Suprapubic skin (tissue), 4 donors: ENCODE results near the gene TRIM28. TPM values are rescaled to one million over a fixed set of nuclear protein-coding genes. Genes with fewer than 3 reads are reported as not detected.
A peak's percentile ranks its signal among the peaks of the same experiment; 100 is the strongest.

ENCODE experiments used
- DNase-seq, 2 donors: peaks; one replicate each; pipeline ENCODE4 v3.0.0-alpha.2; 2019; ENCODE audit warnings: low spot score in 2 of 2
- H3K27ac ChIP-seq: fragments of 200-600 bp; sonication (generic); one replicate; pipeline ENCODE4 v1.5.1; 2019
- H3K27me3 ChIP-seq: fragments of 200-600 bp; sonication (generic); one replicate; pipeline ENCODE4 v1.5.1; 2019
- H3K36me3 ChIP-seq: fragments of 200-600 bp; sonication (generic); one replicate; pipeline ENCODE4 v1.5.1; 2019
- H3K4me1 ChIP-seq: fragments of 200-600 bp; sonication (generic); one replicate; pipeline ENCODE4 v1.5.1; 2019
- H3K4me3 ChIP-seq: fragments of 200-600 bp; sonication (generic); one replicate; pipeline ENCODE4 v1.5.1; 2019; ENCODE audit warnings: mild to moderate bottlenecking
- H3K9me3 ChIP-seq: fragments of 200-600 bp; sonication (generic); one replicate; pipeline ENCODE4 v1.5.1; 2019
- EP300 ChIP-seq: sonication (generic); formaldehyde crosslinking; IDR thresholded peaks from one replicate; pipeline ENCODE4 v1.6.1; 2017; ENCODE audit warnings: antibody characterized with exemption
- POLR2A ChIP-seq, 2 donors: fragments of 450-650 bp; IDR thresholded peaks; one replicate each; pipeline ENCODE4 v1.6.1; 2017; ENCODE audit warnings: antibody characterized with exemption in 2 of 2, mild to moderate bottlenecking in 2 of 2, moderate library complexity in 2 of 2
- POLR2AphosphoS5 ChIP-seq, 3 donors: sonication (generic); formaldehyde crosslinking; IDR thresholded peaks; one replicate each; pipeline ENCODE4 v1.6.1; 2017; ENCODE audit warnings: antibody characterized with exemption in 3 of 3
- WGBS: methylation state at CpG from one replicate; pipeline ENCODE4 v1.1.5; 2018; 5-methylcytosine and 5-hydroxymethylcytosine counted together
- total RNA-seq, 4 donors: library from RNA; depleted of rRNA; stranded (reverse); fragments of >200 nt; gene quantifications; one replicate each; pipeline ENCODE4 v1.1.0, GENCODE V29; 2016
- TF ChIP-seq, protein P1 (sequence below), 2 donors: fragments of 200-600 bp in 1 of 2; fragments of 450-650 bp in 1 of 2; sonication (generic) in 1 of 2; IDR thresholded peaks; one replicate each; pipeline ENCODE4 v1.5.1; 2016 to 2019; ENCODE audit warnings: antibody characterized with exemption in 2 of 2, mild to moderate bottlenecking in 1 of 2, moderate library complexity in 1 of 2

The TRIM28 gene
- total RNA-seq, 4 donors from 2014 or later: 334 to 395 (median 360) TPM

DNA sequence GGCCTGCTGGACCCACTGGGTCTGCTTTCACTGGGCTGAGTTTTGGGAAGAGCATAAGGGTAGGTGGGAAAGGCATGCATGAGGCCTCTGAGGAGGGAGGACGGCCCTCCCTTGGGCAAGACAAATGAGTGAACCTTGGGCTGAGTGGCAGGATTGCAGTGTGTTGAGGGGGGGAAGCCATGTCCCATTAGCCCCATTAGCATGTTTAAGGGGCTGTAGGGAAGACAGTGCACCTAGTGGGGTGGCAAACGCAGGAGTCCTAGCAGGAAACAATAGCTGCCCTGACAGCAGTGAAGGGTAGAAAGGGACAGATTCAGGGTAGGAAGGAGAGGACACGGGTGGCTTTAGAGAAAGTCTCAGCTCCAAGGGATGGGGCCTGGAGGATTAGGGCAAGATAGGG, 21.2 kb upstream of the TRIM28 start:
- peaks cover 23% of the 10 kb centered on the region for H3K4me1 ChIP-seq
- DNase-seq: no peak
- no peak for TF ChIP-seq POLR2A (IDR thresholded peaks at IDR 0.05)
- TF ChIP-seq, protein P1, sequence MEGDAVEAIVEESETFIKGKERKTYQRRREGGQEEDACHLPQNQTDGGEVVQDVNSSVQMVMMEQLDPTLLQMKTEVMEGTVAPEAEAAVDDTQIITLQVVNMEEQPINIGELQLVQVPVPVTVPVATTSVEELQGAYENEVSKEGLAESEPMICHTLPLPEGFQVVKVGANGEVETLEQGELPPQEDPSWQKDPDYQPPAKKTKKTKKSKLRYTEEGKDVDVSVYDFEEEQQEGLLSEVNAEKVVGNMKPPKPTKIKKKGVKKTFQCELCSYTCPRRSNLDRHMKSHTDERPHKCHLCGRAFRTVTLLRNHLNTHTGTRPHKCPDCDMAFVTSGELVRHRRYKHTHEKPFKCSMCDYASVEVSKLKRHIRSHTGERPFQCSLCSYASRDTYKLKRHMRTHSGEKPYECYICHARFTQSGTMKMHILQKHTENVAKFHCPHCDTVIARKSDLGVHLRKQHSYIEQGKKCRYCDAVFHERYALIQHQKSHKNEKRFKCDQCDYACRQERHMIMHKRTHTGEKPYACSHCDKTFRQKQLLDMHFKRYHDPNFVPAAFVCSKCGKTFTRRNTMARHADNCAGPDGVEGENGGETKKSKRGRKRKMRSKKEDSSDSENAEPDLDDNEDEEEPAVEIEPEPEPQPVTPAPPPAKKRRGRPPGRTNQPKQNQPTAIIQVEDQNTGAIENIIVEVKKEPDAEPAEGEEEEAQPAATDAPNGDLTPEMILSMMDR (IDR thresholded peaks at IDR 0.05): no peak
- H3K27me3 ChIP-seq: no peaks in the 10 kb centered on the region
- H3K4me3 ChIP-seq: no peak overlapping the region
- H3K36me3 ChIP-seq: no peaks in the 10 kb centered on the region
- no peak overlapping the region for H3K27ac ChIP-seq
- H3K9me3 ChIP-seq: no peaks in the 10 kb centered on the region
- WGBS: 86% methylated on average over 3 of the region's 3 CpGs

DNA sequence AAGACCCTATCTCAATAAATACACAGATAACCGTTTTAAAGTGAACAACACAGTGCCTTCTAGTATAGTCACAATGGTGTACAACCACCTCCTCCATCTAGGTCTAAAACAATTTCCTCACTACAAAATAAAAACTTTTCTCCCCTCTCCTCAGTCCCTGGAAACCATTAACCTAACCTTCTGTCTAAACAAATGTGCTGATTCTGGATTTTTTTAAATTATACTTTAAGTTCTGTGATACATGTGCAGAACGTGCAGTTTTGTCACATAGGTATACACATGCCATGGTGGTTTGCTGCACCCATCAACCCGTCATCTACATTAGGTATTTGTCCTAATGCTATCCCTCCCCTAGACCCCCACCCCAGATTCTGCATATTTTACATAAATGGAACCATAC, 14.5 kb upstream of the TRIM28 start:
- TF ChIP-seq POLR2A (IDR thresholded peaks at IDR 0.05) (no peak), EP300 (no peak), POLR2AphosphoS5 (IDR thresholded peaks at IDR 0.05) (no peak)
- TF ChIP-seq, protein P1 (IDR thresholded peaks at IDR 0.05): no peak
- H3K27ac ChIP-seq: no peak overlapping the region
- H3K27me3 ChIP-seq: peaks cover 16% of the 10 kb centered on the region
- H3K9me3 ChIP-seq: no peaks in the 10 kb centered on the region
- DNase-seq: no peak
- H3K4me3 ChIP-seq: no peak overlapping the region
- WGBS: 89% methylated on average over 3 of the region's 3 CpGs
- no peaks in the 10 kb centered on the region for H3K36me3 ChIP-seq
- H3K4me1 ChIP-seq: no peaks in the 10 kb centered on the region

DNA sequence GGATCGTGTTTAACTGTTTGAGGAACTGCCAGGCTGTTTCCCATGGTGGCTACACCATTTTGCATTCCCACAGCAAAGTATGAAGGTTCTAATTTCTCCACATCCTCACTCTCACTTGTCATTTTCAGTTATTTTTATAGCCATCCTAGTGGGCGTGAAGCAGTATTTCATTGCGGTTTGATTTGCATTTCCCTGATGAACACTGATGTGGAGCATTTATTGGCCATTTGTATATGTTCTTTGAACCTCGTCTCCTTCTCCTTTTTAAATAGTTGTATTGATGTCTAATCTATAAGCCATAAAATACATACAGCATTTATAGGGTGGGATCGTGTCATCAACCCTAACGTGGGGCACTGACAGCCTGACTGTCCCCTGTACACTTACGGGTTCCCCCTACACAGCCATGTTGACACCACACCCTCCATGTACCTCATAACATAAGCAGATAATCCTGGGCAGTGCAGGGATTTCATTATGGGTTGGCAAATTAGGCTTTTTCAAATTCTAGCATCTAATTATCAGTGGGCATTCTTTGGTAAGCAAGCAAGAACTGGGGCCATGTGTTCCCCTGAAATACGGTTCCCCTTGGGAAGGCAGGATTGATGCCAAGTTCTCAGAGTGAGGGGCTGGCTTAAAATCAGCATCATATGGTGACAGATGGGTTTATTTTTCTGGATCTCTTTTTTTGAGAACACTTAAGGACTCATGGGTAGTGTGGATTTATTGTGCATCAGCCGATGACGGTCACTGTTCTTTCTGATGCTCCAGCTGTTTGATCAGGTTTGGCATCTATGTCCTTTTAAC, 12.6 kb upstream of the TRIM28 start:
- DNase-seq: no peak
- TF ChIP-seq EP300 (no peak), POLR2AphosphoS5 (IDR thresholded peaks at IDR 0.05) (no peak), POLR2A (IDR thresholded peaks at IDR 0.05) (no peak)
- TF ChIP-seq, protein P1 (IDR thresholded peaks at IDR 0.05): no peak
- Histone ChIP-seq H3K27me3 (peaks cover 16% of the 10 kb centered on the region), H3K4me3 (no peak overlapping the region), H3K9me3 (no peaks in the 10 kb centered on the region), H3K27ac (no peak overlapping the region), H3K4me1 (no peaks in the 10 kb centered on the region), H3K36me3 (no peaks in the 10 kb centered on the region)
- WGBS: 64% methylated on average over 10 of the region's 10 CpGs

DNA sequence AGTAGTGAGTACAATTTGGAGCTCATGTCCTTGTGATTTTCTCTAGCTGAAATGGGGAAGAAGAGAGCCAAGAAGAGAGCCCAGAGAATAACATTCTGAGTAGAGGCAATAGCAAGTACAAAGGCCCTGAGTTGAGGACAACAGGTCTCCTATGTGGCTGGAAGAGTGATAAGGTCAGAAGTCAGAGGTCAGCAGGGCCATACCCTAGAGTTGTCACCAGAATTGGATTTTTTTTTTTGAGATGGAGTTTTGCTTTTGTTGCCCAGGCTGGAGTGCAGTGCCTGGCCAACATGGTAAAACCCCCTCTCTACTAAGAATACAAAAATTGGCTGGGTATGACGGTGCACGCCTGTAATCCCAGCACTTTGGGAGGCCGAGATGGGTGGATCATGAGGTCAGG, 8.0 kb upstream of the TRIM28 start:
- H3K27me3 ChIP-seq: peaks cover 38% of the 10 kb centered on the region
- peaks cover 13% of the 10 kb centered on the region for H3K4me1 ChIP-seq
- no peak overlapping the region for H3K4me3 ChIP-seq
- no peak for TF ChIP-seq POLR2A (IDR thresholded peaks at IDR 0.05)
- TF ChIP-seq, protein P1 (IDR thresholded peaks at IDR 0.05): no peak
- no peak for TF ChIP-seq EP300
- no peak for TF ChIP-seq POLR2AphosphoS5 (IDR thresholded peaks at IDR 0.05)
- H3K9me3 ChIP-seq: no peaks in the 10 kb centered on the region
- H3K27ac ChIP-seq: no peak overlapping the region
- no peak for DNase-seq
- WGBS: 97% methylated on average over 3 of the region's 3 CpGs
- no peaks in the 10 kb centered on the region for H3K36me3 ChIP-seq

DNA sequence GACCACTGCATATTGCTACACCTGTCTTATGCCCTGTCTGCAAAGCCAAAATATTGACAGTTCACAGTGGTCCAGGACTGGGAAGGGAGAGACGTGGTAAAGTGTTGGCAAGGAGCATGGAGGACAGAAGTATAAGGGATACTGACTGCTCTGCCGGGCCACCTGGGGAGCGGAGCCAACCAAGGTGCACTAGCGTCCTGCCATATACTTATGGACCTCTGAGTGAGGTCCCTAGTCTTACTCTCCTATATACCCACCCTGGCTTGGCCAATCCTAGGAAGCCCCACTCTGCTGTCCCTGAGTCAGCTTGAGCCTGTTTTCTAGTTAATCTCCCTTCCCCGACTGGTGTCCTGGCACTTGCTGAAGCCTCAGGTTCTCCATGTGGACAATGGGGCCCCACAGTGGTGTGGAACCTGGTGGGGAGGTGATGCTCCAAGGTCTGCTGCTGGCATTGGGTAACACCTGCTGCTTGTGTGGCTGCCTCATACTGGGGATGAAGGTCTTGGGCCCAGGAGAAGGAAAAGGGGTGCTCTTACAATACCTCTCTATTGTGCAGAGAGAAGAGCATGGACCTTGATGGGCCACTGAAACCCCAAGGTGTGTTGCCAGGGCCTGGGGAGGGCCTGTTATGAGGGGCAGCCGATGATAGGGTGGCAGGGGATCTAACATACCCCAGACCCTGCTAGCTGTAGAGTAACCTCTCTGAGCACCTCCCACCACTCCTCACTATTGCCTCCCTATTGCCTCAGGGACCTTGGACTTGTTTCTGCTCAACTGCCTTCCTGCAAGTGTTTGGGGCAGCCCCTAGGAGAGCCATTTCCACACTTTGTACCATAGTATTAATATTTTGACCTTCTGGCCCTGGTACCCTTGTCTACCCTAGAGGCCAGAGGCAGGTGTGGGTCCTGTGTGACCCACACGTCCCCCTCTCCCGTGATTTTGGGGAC, 6.7 kb upstream of the TRIM28 start:
- no peak overlapping the region for H3K27ac ChIP-seq
- peak in 1 of 2 donors; percentile 44 for DNase-seq
- WGBS: 81% methylated on average over 6 of the region's 8 CpGs
- no peak overlapping the region for H3K4me3 ChIP-seq
- no peaks in the 10 kb centered on the region for H3K36me3 ChIP-seq
- H3K4me1 ChIP-seq: peaks cover 13% of the 10 kb centered on the region
- no peaks in the 10 kb centered on the region for H3K9me3 ChIP-seq
- H3K27me3 ChIP-seq: peaks cover 27% of the 10 kb centered on the region
- no peak for TF ChIP-seq POLR2AphosphoS5 (IDR thresholded peaks at IDR 0.05)
- TF ChIP-seq, protein P1 (IDR thresholded peaks at IDR 0.05): no peak
- no peak for TF ChIP-seq EP300
- no peak for TF ChIP-seq POLR2A (IDR thresholded peaks at IDR 0.05)
